GM23338 (cell line): ENCODE results near the gene LIX1. TPM values are rescaled to one million over a fixed set of nuclear protein-coding genes. Genes with fewer than 3 reads are reported as not detected.

ENCODE experiments used
- ATAC-seq: fragments of 200-7000 bp; cut with Tn5 transposase; 3 replicates; pipeline ENCODE4 v1.9.1; 2020
- DNase-seq: peaks from one replicate; pipeline ENCODE4 v3.0.0-alpha.2; 2015; ENCODE audit warnings: low spot score
- H2AFZ ChIP-seq: fragments of 200-600 bp; sonication (generic); 2 replicates; pipeline ENCODE4 v1.8.0; 2016; ENCODE audit warnings: antibody characterized with exemption, mild to moderate bottlenecking, moderate library complexity
- H3F3A ChIP-seq: fragments of 200-600 bp; sonication (generic); replicated peaks from 2 replicates; pipeline ENCODE4 v1.8.0; 2017; ENCODE audit warnings: antibody characterized with exemption, mixed run types, low read depth
- H3K27ac ChIP-seq: fragments of 200-600 bp; sonication (generic); 2 replicates; pipeline ENCODE4 v1.6.1; 2016; ENCODE audit warnings: low read depth
- H3K27me3 ChIP-seq: fragments of 200-600 bp; sonication (generic); 2 replicates; pipeline ENCODE4 v1.8.0; 2016; ENCODE audit warnings: mild to moderate bottlenecking, mixed run types, moderate library complexity; ENCODE audit not compliant: insufficient read depth
- H3K36me3 ChIP-seq: fragments of 200-600 bp; sonication (generic); 2 replicates; pipeline ENCODE4 v1.8.0; 2016; ENCODE audit warnings: mild to moderate bottlenecking; ENCODE audit not compliant: insufficient read depth
- H3K4me1 ChIP-seq: fragments of 200-600 bp; sonication (generic); 2 replicates; pipeline ENCODE4 v1.8.0; 2016; ENCODE audit warnings: mild to moderate bottlenecking, moderate library complexity; ENCODE audit not compliant: insufficient read depth
- H3K4me2 ChIP-seq: fragments of 200-600 bp; sonication (generic); 2 replicates; pipeline ENCODE4 v1.7.1; 2017; ENCODE audit warnings: mixed run types
- H3K4me3 ChIP-seq: fragments of 200-600 bp; sonication (generic); 2 replicates; pipeline ENCODE4 v1.6.1; 2016; ENCODE audit warnings: mixed run types
- H3K79me2 ChIP-seq: fragments of 200-600 bp; sonication (generic); replicated peaks from 2 replicates; pipeline ENCODE4 v1.8.0; 2017; ENCODE audit warnings: mild to moderate bottlenecking; ENCODE audit not compliant: insufficient read depth
- H3K9me2 ChIP-seq: fragments of 200-600 bp; sonication (generic); 2 replicates; pipeline ENCODE4 v1.8.0; 2017; ENCODE audit not compliant: insufficient read depth
- H4K20me1 ChIP-seq: fragments of 200-600 bp; sonication (generic); replicated peaks from 2 replicates; pipeline ENCODE4 v1.8.0; 2017; ENCODE audit warnings: mild to moderate bottlenecking; ENCODE audit not compliant: insufficient read depth
- H3K27ac Mint-ChIP-seq: 2 replicates; pipeline ENCODE4 v1.8.0; 2020; ENCODE audit warnings: inconsistent platforms, mild to moderate bottlenecking, moderate library complexity, mixed read lengths
- H3K27me3 Mint-ChIP-seq: 3 replicates; pipeline ENCODE4 v1.8.0; 2022; ENCODE audit warnings: low read depth, mild to moderate bottlenecking, moderate library complexity, mixed read lengths, inconsistent platforms; ENCODE audit not compliant: insufficient read depth, poor library complexity
- H3K36me3 Mint-ChIP-seq: 3 replicates; pipeline ENCODE4 v1.8.0; 2021; ENCODE audit warnings: low read depth, mild to moderate bottlenecking, inconsistent platforms, moderate library complexity, mixed read lengths
- H3K4me1 Mint-ChIP-seq: 3 replicates; pipeline ENCODE4 v1.8.0; 2020; ENCODE audit warnings: mild to moderate bottlenecking, inconsistent platforms, mixed read lengths
- H3K4me3 Mint-ChIP-seq: 3 replicates; pipeline ENCODE4 v1.8.0; 2021; ENCODE audit warnings: moderate library complexity, mild to moderate bottlenecking, inconsistent platforms, mixed read lengths
- H3K9me3 Mint-ChIP-seq: 3 replicates; pipeline ENCODE4 v1.8.0; 2020; ENCODE audit warnings: moderate library complexity, mild to moderate bottlenecking, inconsistent platforms, mixed read lengths
- CREB1 ChIP-seq: fragments of 250-450 bp; sonication (Bioruptor Pico); IDR thresholded peaks from 2 replicates; pipeline ENCODE4 v1.5.0; 2020; ENCODE audit warnings: low read depth, mild to moderate bottlenecking, moderate library complexity
- EZH2 ChIP-seq: fragments of 200-600 bp; sonication (generic); IDR thresholded peaks from one replicate; pipeline ENCODE4 v1.8.0; 2017; ENCODE audit warnings: antibody characterized with exemption, mild to moderate bottlenecking, low read depth; ENCODE audit not compliant: unreplicated experiment
- EZH2phosphoT487 ChIP-seq: fragments of 200-600 bp; sonication (generic); IDR thresholded peaks from one replicate; pipeline ENCODE4 v1.8.1; 2018; ENCODE audit warnings: antibody characterized with exemption; ENCODE audit not compliant: unreplicated experiment
- JUNB ChIP-seq: IDR thresholded peaks from one replicate; pipeline ENCODE4 v1.6.1; 2016; ENCODE audit warnings: antibody characterized with exemption; ENCODE audit not compliant: unreplicated experiment
- NANOG ChIP-seq: IDR thresholded peaks from 2 replicates; pipeline ENCODE4 v1.6.1; 2016; ENCODE audit warnings: antibody characterized with exemption, borderline replicate concordance
- POLR2AphosphoS5 ChIP-seq: IDR thresholded peaks from 2 replicates; pipeline ENCODE4 v1.6.1; 2016; ENCODE audit warnings: antibody characterized with exemption, low read depth
- REST ChIP-seq: IDR thresholded peaks from one replicate; pipeline ENCODE4 v1.6.1; 2018; ENCODE audit warnings: antibody characterized with exemption; ENCODE audit not compliant: unreplicated experiment
- STAT1 ChIP-seq: IDR thresholded peaks from one replicate; pipeline ENCODE4 v1.6.1; 2016; ENCODE audit warnings: antibody characterized with exemption; ENCODE audit not compliant: unreplicated experiment
- ZNF114 ChIP-seq: fragments of 250-450 bp; sonication (Bioruptor Pico); IDR thresholded peaks from 2 replicates; pipeline ENCODE4 v1.5.0; 2020; ENCODE audit warnings: mild to moderate bottlenecking, moderate library complexity
- ZNF331 ChIP-seq: fragments of 250-450 bp; sonication (Bioruptor Pico); IDR thresholded peaks from 2 replicates; pipeline ENCODE4 v1.5.0; 2020; ENCODE audit warnings: low read depth, mild to moderate bottlenecking, moderate library complexity
- polyA plus RNA-seq: library from polyadenylated mRNA; unstranded; fragments of >200 nt; fragmentation: Nextera tagmentation; extraction: Ambion mirVana; gene quantifications from 2 replicates; pipeline ENCODE4 v1.2.1, GENCODE V29; 2016
- total RNA-seq: library from RNA; depleted of rRNA; stranded (reverse); fragments of >200 nt; shearing (Covaris generic); gene quantifications from 2 replicates; pipeline ENCODE4 v1.2.3, GENCODE V29; 2014
- TF ChIP-seq, protein P1 (sequence below): fragments of 250-450 bp; sonication (Bioruptor Pico); IDR thresholded peaks from 2 replicates; pipeline ENCODE4 v1.5.0; 2020; ENCODE audit warnings: mild to moderate bottlenecking, moderate library complexity
- TF ChIP-seq, protein P2 (sequence below), 2 experiments: fragments of 200-600 bp in 1 of 2; sonication (generic) in 1 of 2; conservative IDR thresholded peaks; 2 replicates each; pipeline versions ENCODE4 v1.5.1 to v1.6.1; 2016 to 2017; ENCODE audit warnings: antibody characterized with exemption in 2 of 2, low read depth in 2 of 2, mild to moderate bottlenecking in 2 of 2, moderate library complexity in 1 of 2
- TF ChIP-seq, protein P3 (sequence below): IDR thresholded peaks from 2 replicates; pipeline ENCODE4 v1.6.1; 2016; ENCODE audit warnings: antibody characterized with exemption

The LIX1 gene
- total and polyA plus RNA-seq, 2 experiments from 2014 or later, result 0.13 TPM; not detected in 1

DNA sequence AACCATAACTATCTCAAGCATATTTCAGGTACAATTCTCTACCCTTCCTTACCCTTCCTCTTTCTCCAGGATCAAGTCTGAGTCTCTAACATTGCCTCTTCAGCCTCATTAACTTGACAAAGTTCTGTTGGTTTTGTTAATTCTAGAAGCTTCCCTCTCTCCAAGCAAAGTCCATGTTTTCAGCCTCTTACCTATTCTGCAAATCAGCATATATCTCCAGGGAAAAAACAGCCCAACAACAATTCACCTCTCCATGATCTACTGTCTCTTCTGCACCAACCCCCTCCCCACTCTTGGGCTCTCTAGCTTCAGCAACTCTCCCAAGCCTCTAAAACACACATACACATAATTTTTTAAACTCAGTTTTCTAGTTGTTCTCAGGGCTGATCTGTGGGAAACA lies 72.2 kb downstream of the LIX1 start:
- H3K9me3 Mint-ChIP-seq, result no peaks in the 10 kb centered on the region
- no peak for ATAC-seq
- H3K36me3 Mint-ChIP-seq, result no peaks in the 10 kb centered on the region; the same call in 2 of the 3 replicates
- no peaks in the 10 kb centered on the region for H3K79me2 ChIP-seq
- peaks cover 19% of the 10 kb centered on the region for H3K4me1 ChIP-seq
- H3K9me2 ChIP-seq, result no peaks in the 10 kb centered on the region; the same call in 1 of the 2 replicates
- no peak overlapping the region for H3K4me2 ChIP-seq
- H4K20me1 ChIP-seq, result no peaks in the 10 kb centered on the region
- TF ChIP-seq EZH2 (no peak), JUNB (no peak), NANOG (no peak), ZNF331 (no peak), EZH2phosphoT487 (no peak), ZNF114 (CRISPR knock-in tag) (no peak), STAT1 (no peak), CREB1 (CRISPR knock-in tag) (no peak), REST (no peak), POLR2AphosphoS5 (no peak)
- TF ChIP-seq, protein P1, sequence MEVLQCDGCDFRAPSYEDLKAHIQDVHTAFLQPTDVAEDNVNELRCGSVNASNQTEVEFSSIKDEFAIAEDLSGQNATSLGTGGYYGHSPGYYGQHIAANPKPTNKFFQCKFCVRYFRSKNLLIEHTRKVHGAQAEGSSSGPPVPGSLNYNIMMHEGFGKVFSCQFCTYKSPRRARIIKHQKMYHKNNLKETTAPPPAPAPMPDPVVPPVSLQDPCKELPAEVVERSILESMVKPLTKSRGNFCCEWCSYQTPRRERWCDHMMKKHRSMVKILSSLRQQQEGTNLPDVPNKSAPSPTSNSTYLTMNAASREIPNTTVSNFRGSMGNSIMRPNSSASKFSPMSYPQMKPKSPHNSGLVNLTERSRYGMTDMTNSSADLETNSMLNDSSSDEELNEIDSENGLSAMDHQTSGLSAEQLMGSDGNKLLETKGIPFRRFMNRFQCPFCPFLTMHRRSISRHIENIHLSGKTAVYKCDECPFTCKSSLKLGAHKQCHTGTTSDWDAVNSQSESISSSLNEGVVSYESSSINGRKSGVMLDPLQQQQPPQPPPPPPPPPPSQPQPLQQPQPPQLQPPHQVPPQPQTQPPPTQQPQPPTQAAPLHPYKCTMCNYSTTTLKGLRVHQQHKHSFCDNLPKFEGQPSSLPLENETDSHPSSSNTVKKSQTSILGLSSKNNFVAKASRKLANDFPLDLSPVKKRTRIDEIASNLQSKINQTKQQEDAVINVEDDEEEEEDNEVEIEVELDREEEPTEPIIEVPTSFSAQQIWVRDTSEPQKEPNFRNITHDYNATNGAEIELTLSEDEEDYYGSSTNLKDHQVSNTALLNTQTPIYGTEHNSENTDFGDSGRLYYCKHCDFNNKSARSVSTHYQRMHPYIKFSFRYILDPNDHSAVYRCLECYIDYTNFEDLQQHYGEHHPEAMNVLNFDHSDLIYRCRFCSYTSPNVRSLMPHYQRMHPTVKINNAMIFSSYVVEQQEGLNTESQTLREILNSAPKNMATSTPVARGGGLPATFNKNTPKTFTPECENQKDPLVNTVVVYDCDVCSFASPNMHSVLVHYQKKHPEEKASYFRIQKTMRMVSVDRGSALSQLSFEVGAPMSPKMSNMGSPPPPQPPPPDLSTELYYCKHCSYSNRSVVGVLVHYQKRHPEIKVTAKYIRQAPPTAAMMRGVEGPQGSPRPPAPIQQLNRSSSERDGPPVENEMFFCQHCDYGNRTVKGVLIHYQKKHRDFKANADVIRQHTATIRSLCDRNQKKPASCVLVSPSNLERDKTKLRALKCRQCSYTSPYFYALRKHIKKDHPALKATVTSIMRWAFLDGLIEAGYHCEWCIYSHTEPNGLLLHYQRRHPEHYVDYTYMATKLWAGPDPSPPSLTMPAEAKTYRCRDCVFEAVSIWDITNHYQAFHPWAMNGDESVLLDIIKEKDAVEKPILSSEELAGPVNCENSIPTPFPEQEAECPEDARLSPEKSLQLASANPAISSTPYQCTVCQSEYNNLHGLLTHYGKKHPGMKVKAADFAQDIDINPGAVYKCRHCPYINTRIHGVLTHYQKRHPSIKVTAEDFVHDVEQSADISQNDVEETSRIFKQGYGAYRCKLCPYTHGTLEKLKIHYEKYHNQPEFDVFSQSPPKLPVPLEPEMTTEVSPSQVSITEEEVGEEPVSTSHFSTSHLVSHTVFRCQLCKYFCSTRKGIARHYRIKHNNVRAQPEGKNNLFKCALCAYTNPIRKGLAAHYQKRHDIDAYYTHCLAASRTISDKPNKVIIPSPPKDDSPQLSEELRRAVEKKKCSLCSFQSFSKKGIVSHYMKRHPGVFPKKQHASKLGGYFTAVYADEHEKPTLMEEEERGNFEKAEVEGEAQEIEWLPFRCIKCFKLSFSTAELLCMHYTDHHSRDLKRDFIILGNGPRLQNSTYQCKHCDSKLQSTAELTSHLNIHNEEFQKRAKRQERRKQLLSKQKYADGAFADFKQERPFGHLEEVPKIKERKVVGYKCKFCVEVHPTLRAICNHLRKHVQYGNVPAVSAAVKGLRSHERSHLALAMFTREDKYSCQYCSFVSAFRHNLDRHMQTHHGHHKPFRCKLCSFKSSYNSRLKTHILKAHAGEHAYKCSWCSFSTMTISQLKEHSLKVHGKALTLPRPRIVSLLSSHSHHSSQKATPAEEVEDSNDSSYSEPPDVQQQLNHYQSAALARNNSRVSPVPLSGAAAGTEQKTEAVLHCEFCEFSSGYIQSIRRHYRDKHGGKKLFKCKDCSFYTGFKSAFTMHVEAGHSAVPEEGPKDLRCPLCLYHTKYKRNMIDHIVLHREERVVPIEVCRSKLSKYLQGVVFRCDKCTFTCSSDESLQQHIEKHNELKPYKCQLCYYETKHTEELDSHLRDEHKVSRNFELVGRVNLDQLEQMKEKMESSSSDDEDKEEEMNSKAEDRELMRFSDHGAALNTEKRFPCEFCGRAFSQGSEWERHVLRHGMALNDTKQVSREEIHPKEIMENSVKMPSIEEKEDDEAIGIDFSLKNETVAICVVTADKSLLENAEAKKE (CRISPR knock-in tag), result no peak
- TF ChIP-seq, protein P2, sequence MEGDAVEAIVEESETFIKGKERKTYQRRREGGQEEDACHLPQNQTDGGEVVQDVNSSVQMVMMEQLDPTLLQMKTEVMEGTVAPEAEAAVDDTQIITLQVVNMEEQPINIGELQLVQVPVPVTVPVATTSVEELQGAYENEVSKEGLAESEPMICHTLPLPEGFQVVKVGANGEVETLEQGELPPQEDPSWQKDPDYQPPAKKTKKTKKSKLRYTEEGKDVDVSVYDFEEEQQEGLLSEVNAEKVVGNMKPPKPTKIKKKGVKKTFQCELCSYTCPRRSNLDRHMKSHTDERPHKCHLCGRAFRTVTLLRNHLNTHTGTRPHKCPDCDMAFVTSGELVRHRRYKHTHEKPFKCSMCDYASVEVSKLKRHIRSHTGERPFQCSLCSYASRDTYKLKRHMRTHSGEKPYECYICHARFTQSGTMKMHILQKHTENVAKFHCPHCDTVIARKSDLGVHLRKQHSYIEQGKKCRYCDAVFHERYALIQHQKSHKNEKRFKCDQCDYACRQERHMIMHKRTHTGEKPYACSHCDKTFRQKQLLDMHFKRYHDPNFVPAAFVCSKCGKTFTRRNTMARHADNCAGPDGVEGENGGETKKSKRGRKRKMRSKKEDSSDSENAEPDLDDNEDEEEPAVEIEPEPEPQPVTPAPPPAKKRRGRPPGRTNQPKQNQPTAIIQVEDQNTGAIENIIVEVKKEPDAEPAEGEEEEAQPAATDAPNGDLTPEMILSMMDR (conservative IDR thresholded peaks at IDR 0.05; ENCODE audit: low read depth in 2 of 2), result no peak
- TF ChIP-seq, protein P3, sequence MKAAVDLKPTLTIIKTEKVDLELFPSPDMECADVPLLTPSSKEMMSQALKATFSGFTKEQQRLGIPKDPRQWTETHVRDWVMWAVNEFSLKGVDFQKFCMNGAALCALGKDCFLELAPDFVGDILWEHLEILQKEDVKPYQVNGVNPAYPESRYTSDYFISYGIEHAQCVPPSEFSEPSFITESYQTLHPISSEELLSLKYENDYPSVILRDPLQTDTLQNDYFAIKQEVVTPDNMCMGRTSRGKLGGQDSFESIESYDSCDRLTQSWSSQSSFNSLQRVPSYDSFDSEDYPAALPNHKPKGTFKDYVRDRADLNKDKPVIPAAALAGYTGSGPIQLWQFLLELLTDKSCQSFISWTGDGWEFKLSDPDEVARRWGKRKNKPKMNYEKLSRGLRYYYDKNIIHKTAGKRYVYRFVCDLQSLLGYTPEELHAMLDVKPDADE, result no peak
- H3K36me3 ChIP-seq, result no peaks in the 10 kb centered on the region
- no peak for DNase-seq
- H3K4me3 ChIP-seq, result no peak overlapping the region
- H3K4me1 Mint-ChIP-seq, result peaks cover 18% of the 10 kb centered on the region
- no peaks in the 10 kb centered on the region for H3K27me3 ChIP-seq
- no peak overlapping the region for H3K27ac ChIP-seq
- H3K27ac Mint-ChIP-seq, result no peak overlapping the region
- H3K4me3 Mint-ChIP-seq, result no peak overlapping the region
- H3F3A ChIP-seq, result no peaks in the 10 kb centered on the region
- no peak overlapping the region for H2AFZ ChIP-seq
- H3K27me3 Mint-ChIP-seq, result peaks cover 5% of the 10 kb centered on the region
